Measurements from ENCODE around the gene ENOX2.
A peak's percentile ranks its signal among the peaks of the same experiment; 100 is the strongest.
"Not testable (repeated sequence)": the region's sequence is repeated elsewhere in the genome, so short reads cannot be mapped to it uniquely, and the experiment has no call there.

ENOX2 gene

GRCh38 chrX:130825525-130825924 is 77.5 kb downstream of the ENOX2 start:
- DNase-seq (ENCODE audit: low read depth) = no peak

DNA sequence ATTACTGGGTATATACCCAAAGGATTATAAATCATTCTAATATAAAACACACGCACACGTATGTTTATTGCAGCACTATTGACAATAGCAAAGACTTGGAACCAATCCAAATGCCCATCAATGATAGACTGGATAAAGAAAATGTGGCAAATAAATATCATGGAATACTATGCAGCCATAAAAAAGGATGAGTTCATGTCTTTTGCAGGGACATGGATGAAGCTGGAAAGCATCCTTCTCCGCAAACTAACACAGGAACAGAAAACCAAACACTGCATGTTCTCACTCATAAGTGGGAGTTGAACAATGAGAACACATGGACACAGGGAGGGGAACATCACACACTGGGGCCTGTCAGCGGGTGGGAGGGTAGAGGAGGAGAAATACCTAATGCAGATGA is 83.6 kb downstream of the ENOX2 start:
- not testable (repeated sequence) for DNase-seq (ENCODE audit: low read depth)

- DNase-seq (ENCODE audit: low read depth) = not testable (repeated sequence)
These were observed 89.1 kb downstream of the ENOX2 start for GRCh38 chrX:130813932-130814331.

GRCh38 chrX:130810561-130810960 is 92.4 kb downstream of the ENOX2 start:
- no peak for DNase-seq (ENCODE audit: low read depth)

GRCh38 chrX:130805903-130806302 is 97.1 kb downstream of the ENOX2 start:
- no peak for DNase-seq (ENCODE audit: low read depth)

- no peak for DNase-seq (ENCODE audit: low read depth)
These were observed 99.5 kb downstream of the ENOX2 start for GRCh38 chrX:130803537-130803936.

DNA sequence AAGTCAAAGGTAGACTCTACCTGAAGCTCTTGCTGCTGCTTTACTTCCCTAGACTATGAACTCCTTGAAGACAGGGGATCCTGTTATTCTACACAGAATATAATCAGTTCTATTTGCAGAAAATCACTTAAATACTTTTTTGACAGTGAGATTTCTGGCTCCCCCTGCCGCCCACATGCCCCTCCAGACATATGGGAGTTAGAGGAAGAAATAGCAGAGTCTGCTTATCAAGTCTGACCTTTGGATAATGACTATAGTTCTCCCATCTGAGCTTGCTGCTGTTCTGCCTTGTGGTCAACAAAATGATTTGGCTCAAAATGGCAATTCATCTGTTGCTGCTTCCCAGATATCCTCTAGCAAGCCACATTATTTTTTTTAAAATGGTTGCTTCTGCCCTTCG is 101.1 kb downstream of the ENOX2 start:
- peak; percentile 18 for DNase-seq (ENCODE audit: low read depth)

DNA sequence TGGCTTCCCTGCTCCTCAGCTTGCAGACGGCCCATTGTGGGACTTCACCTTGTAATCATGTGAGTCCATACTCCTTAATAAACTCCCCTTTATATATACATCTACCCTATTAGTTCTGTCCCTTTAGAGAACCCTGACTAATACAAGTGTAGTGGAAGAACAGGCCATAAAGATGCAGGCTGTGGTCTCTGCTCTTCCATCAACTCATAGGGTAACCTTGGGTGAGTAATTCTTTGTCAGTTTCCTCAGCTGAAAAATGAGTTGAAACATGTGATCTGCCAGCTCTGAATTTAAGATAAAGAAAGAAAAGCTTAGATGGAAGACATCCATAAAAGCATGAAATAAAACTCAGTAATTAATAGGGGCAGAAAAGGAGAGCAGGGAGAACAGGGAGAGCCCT is 103.6 kb downstream of the ENOX2 start:
- DNase-seq (ENCODE audit: low read depth) = peak; percentile 45

- no peak for DNase-seq (ENCODE audit: low read depth)
These were observed 109.0 kb downstream of the ENOX2 start for GRCh38 chrX:130793975-130794374.

DNA sequence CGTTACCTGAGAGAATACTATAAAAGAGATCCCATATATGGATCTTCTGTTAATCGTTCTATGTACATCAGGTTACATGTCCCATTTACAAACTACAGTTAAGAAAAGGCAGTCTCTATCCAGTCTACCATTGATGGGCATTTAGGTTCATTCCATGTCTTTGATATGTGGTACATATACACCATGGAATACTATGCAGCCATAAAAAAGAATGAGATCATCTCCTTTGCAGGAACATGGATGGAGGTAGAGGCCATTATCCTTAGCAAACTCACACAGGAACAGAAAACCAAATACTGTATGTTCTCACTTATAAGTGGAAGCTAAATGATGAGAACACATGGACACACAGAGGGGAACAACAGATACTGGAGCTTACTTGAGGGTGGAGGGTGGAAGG is 111.1 kb downstream of the ENOX2 start:
- DNase-seq (ENCODE audit: low read depth) = not testable (repeated sequence)

GRCh38 chrX:130789793-130790192 is 113.2 kb downstream of the ENOX2 start:
- DNase-seq (ENCODE audit: low read depth) = no peak

- peak; percentile 19 for DNase-seq (ENCODE audit: low read depth)
These were observed 114.0 kb downstream of the ENOX2 start for GRCh38 chrX:130788786-130789581.

GRCh38 chrX:130786030-130786429 is 117.0 kb downstream of the ENOX2 start:
- no peak for DNase-seq (ENCODE audit: low read depth)

- peak; percentile 7 for DNase-seq (ENCODE audit: low read depth)
These were observed 124.2 kb downstream of the ENOX2 start for GRCh38 chrX:130778773-130779172.

- no peak for DNase-seq (ENCODE audit: low read depth)
These were observed 127.2 kb downstream of the ENOX2 start for GRCh38 chrX:130775849-130776248.

GRCh38 chrX:130772776-130773143 is 130.2 kb downstream of the ENOX2 start:
- no peak for DNase-seq (ENCODE audit: low read depth)

DNA sequence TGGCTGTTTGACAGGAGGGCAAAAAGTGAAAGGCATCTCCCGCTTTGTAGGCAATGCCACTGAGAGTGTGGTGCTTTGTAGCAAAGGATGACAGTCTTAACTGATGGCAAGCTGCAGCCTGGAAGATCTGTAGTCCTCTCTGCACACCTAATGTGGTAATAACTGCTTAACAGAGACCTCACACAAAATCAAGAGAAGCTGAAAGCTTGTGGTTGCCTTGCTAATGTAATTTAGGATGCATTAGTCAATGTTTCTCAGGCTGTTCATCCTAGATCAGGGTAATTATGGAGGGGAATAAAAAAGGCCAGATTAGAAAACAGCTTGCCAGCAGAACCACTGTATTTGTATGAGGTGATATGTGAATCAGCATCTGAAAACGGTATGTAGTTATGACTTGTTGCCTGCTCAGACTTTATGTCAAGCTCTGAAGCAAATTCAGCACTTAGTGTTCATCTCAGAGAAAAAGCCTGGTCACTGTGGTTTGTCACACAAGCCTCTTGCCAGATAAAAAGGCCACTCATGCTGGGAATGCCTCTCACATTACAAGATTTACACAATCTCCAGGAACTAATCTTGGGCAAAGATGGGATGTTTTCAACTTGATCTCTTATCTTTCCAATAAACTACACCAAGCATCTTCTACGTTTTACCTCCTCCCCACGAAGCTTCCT is 130.8 kb downstream of the ENOX2 start:
- peak; percentile 58 for DNase-seq (ENCODE audit: low read depth)

GRCh38 chrX:130771648-130772047 is 131.4 kb downstream of the ENOX2 start:
- DNase-seq (ENCODE audit: low read depth) = peak; percentile 5

GRCh38 chrX:130771230-130771629 is 131.8 kb downstream of the ENOX2 start:
- DNase-seq (ENCODE audit: low read depth) = peak; percentile 2

DNA sequence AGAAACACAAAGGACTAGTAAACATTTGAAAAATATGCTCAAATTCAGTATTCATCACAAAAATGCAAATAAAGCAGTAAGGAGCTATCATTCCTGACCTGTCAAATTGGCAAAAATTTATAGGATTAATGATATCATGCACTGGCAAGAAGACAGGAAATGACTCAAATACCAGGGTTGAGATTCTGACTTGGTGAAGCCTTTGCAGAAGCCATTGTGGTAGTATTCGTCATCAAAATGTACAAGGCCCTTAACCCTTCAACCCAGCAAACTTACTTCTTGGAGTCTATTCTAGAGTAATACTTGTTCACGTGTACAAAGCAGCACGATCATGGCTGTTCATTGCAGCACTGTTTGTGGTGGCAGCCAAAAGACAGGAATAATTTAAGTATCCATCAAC is 132.4 kb downstream of the ENOX2 start:
- peak; percentile 87 for DNase-seq (ENCODE audit: low read depth)

DNA sequence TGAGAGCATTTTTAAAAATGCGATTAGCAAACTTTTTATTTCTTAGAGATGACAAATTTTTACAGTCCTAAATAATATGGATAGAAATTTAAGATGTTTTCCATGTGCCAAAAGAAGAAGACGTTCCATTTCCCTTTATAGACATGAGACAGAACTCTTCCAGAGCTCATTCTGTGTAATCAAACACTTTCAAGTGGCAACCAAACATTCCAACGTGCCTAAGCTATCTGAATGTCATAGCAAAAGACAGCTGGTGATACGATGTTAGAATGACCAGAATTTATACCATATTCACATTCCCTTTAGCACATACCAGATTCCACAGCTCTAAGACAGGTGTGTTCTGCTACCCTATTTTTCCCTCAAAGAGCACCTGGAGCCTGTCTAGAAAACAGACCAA is 133.2 kb downstream of the ENOX2 start:
- no peak for DNase-seq (ENCODE audit: low read depth)

- no peak for DNase-seq (ENCODE audit: low read depth)
These were observed 144.9 kb downstream of the ENOX2 start for GRCh38 chrX:130758072-130758471.

GRCh38 chrX:130756233-130756632 is 146.8 kb downstream of the ENOX2 start:
- no peak for DNase-seq (ENCODE audit: low read depth)

DNA sequence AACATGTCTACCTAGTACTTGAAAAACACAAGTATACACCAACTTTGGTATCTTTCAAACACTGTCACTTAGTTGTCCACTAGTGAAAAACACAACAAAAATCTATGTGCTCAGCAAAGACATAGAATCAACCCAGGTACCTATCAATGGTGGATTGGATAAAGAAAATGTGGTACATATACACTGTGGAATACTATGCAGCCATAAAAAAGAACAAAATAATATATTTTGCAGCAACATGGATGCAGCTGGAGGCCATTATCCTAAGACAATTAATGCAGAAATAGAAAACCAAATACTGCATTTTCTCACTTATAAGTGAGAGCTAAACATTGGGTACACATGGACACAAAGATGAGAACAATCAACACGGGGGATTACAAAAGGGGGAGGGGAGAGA is 148.7 kb downstream of the ENOX2 start:
- DNase-seq (ENCODE audit: low read depth) = no peak
